Cerebellar nuclear complex (tissue), 1 donor: Measurements from ENCODE around the gene CNTNAP2.

ENCODE experiments used
- DNase-seq, 2 experiments: peaks; one replicate each; lab custom pipeline; 2025; lab: John Stamatoyannopoulos, UW

CNTNAP2 gene

GRCh38 chr7:146768957-146769356 is 652.4 kb downstream of the CNTNAP2 start:
- peak in 1 of 2 experiments; percentile 66 for DNase-seq

- no peak for DNase-seq
Observed at GRCh38 chr7:146772601-146773000, 656.0 kb downstream of the CNTNAP2 start.

GRCh38 chr7:146773506-146773905 is 656.9 kb downstream of the CNTNAP2 start:
- DNase-seq, result no peak

- no peak for DNase-seq
Observed at GRCh38 chr7:146781352-146782116, 664.9 kb downstream of the CNTNAP2 start.

GRCh38 chr7:146787266-146787665 is 670.7 kb downstream of the CNTNAP2 start:
- DNase-seq, result no peak

GRCh38 chr7:146788008-146788407 is 671.4 kb downstream of the CNTNAP2 start:
- no peak for DNase-seq

- DNase-seq, result no peak
Observed at GRCh38 chr7:146791344-146792285, 675.0 kb downstream of the CNTNAP2 start.

GRCh38 chr7:146804620-146805019 is 688.0 kb downstream of the CNTNAP2 start:
- DNase-seq, result no peak

- no peak for DNase-seq
Observed at GRCh38 chr7:146805082-146805481, 688.5 kb downstream of the CNTNAP2 start.

- no peak for DNase-seq
Observed at GRCh38 chr7:146826329-146826728, 709.7 kb downstream of the CNTNAP2 start.

- no peak for DNase-seq
Observed at GRCh38 chr7:146830686-146831085, 714.1 kb downstream of the CNTNAP2 start.

- DNase-seq, result no peak
Observed at GRCh38 chr7:146831875-146832274, 715.3 kb downstream of the CNTNAP2 start.

GRCh38 chr7:146844405-146844804 is 727.8 kb downstream of the CNTNAP2 start:
- no peak for DNase-seq

- DNase-seq, result no peak
Observed at GRCh38 chr7:146858690-146859089, 742.1 kb downstream of the CNTNAP2 start.

GRCh38 chr7:146861701-146862100 is 745.1 kb downstream of the CNTNAP2 start:
- DNase-seq, result no peak

- DNase-seq, result no peak
Observed at GRCh38 chr7:146862415-146862814, 745.8 kb downstream of the CNTNAP2 start.

GRCh38 chr7:146864644-146865043 is 748.0 kb downstream of the CNTNAP2 start:
- no peak for DNase-seq

- DNase-seq, result no peak
Observed at GRCh38 chr7:146865696-146866095, 749.1 kb downstream of the CNTNAP2 start.

- no peak for DNase-seq
Observed at GRCh38 chr7:146874722-146875121, 758.1 kb downstream of the CNTNAP2 start.

- DNase-seq, result no peak
Observed at GRCh38 chr7:146875237-146875785, 758.7 kb downstream of the CNTNAP2 start.

- DNase-seq, result no peak
Observed at GRCh38 chr7:146875981-146876380, 759.4 kb downstream of the CNTNAP2 start.

GRCh38 chr7:146876411-146876810 is 759.8 kb downstream of the CNTNAP2 start:
- no peak for DNase-seq

- DNase-seq, result no peak
Observed at GRCh38 chr7:146878901-146879300, 762.3 kb downstream of the CNTNAP2 start.
